HCT116 (cell line): ENCODE measurements around the gene DCDC2C.

Experiments used
- ATF3 ChIP-seq: IDR thresholded peaks from 2 replicates; pipeline ENCODE4 v1.6.1; 2012
- FOSL1 ChIP-seq: IDR thresholded peaks from 2 replicates; pipeline ENCODE4 v1.6.1; 2012; ENCODE audit warnings: low read depth
- POLR2A ChIP-seq: IDR thresholded peaks from 2 replicates; pipeline ENCODE4 v1.7.0; 2011; ENCODE audit warnings: borderline replicate concordance; ENCODE audit not compliant: insufficient read depth, insufficient read length; ENCODE audit errors: extremely low read depth
- POLR2AphosphoS5 ChIP-seq: IDR thresholded peaks from 2 replicates; pipeline ENCODE4 v1.6.1; 2011; ENCODE audit warnings: mild to moderate bottlenecking, low read depth, low read length, moderate library complexity
- RAD21 ChIP-seq: IDR thresholded peaks from 2 replicates; pipeline ENCODE4 v1.6.1; 2012; ENCODE audit warnings: low read depth, mild to moderate bottlenecking
- TF ChIP-seq, protein P1 (sequence below), 3 experiments: fragments of 200-600 bp in 1 of 3; sonication (generic) in 1 of 3; IDR thresholded peaks in 2 of 3; conservative IDR thresholded peaks in 1 of 3; 2 replicates each; pipeline ENCODE4 v1.5.1; 2012 to 2017; ENCODE audit warnings: low read depth in 2 of 3, low read length in 2 of 3, antibody characterized with exemption in 1 of 3, borderline replicate concordance in 1 of 3, control low read depth in 1 of 3, mild to moderate bottlenecking in 1 of 3, mixed read lengths in 1 of 3, mixed run types in 1 of 3, moderate library complexity in 1 of 3; ENCODE audit not compliant: insufficient read depth in 1 of 3

DNA sequence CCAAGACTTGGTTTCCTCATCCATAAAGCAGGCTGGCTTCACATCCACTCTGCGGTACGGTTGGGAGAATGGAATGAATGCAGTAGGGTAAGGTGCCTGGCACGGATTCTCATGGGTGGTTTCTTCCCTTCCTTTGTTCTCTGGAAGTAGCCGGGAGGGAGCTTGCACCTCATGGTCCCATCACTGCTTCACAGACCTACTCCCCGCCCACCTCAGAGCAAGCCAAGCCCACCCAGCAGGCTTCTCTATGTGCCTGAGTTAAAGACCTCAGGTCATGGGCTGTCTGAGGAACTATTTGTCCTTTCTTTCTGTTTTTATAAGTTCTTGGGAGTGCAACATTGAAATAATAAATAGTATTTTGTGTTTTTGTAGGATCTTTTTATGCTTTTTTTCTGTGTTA lies 3.5 kb downstream of the DCDC2C start:
- TF ChIP-seq, protein P1, sequence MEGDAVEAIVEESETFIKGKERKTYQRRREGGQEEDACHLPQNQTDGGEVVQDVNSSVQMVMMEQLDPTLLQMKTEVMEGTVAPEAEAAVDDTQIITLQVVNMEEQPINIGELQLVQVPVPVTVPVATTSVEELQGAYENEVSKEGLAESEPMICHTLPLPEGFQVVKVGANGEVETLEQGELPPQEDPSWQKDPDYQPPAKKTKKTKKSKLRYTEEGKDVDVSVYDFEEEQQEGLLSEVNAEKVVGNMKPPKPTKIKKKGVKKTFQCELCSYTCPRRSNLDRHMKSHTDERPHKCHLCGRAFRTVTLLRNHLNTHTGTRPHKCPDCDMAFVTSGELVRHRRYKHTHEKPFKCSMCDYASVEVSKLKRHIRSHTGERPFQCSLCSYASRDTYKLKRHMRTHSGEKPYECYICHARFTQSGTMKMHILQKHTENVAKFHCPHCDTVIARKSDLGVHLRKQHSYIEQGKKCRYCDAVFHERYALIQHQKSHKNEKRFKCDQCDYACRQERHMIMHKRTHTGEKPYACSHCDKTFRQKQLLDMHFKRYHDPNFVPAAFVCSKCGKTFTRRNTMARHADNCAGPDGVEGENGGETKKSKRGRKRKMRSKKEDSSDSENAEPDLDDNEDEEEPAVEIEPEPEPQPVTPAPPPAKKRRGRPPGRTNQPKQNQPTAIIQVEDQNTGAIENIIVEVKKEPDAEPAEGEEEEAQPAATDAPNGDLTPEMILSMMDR (IDR thresholded peaks at IDR 0.05 in 2 of 3, conservative IDR thresholded peaks at IDR 0.05 in 1 of 3; ENCODE audit: borderline replicate concordance in 1 of 3, insufficient read depth in 1 of 3, low read depth in 2 of 3, low read length in 2 of 3), result no peak
- TF ChIP-seq POLR2AphosphoS5 (no peak), FOSL1 (no peak), ATF3 (no peak), RAD21 (no peak), POLR2A (no peak)
